ENCODE data around the gene MRPL28. TPM values are rescaled to one million over a fixed set of nuclear protein-coding genes. Genes with fewer than 3 reads are reported as not detected.
A peak's percentile ranks its signal among the peaks of the same experiment; 100 is the strongest.

Gene MRPL28
- polyA plus RNA-seq, 3 donors = 68.6 to 88.5 (median 88.1) TPM

- TF ChIP-seq CTCF (IDR thresholded peaks at IDR 0.05) = no peak
- Histone ChIP-seq H3K9ac (ENCODE audit: insufficient read depth, low read length, poor library complexity, severe bottlenecking) (no peak overlapping the region), H3K4me2 (replicated peaks; ENCODE audit: extremely low read depth, low read length, poor library complexity, severe bottlenecking) (no peak overlapping the region), H2AFZ (ENCODE audit: insufficient read depth, low read depth, low read length, poor library complexity, severe bottlenecking) (no peak overlapping the region), H3K27me3 (ENCODE audit: control insufficient read depth in 2 of 2, insufficient read depth in 2 of 2, low read length in 2 of 2) (no peaks in the 10 kb centered on the region), H3K79me2 (ENCODE audit: insufficient read depth, low read length) (peaks cover 8% of the 10 kb centered on the region), H3K9me3 (replicated peaks in 1 of 2; ENCODE audit: control insufficient read depth in 1 of 2, insufficient read depth in 1 of 2, low read length in 2 of 2) (no peaks in the 10 kb centered on the region), H3K4me3 (replicated peaks in 1 of 3; ENCODE audit: low read depth in 2 of 3, low read length in 3 of 3) (no peak overlapping the region), H3K27ac (ENCODE audit: low read depth in 1 of 2, low read length in 2 of 2) (no peak overlapping the region), H4K20me1 (ENCODE audit: insufficient read depth, low read length) (no peaks in the 10 kb centered on the region), H3K36me3 (replicated peaks in 1 of 2; ENCODE audit: control insufficient read depth in 1 of 2, insufficient read depth in 2 of 2, low read length in 2 of 2) (no peaks in the 10 kb centered on the region), H3K4me1 (ENCODE audit: control insufficient read depth in 1 of 2, insufficient read depth in 2 of 2, low read length in 2 of 2) (peaks cover 24 to 35% of the 10 kb centered on the region in 2 donors)
- peaks cover 0 to 6% of the 10 kb centered on the region in 2 donors for H3K36me3 Mint-ChIP-seq
- H3K4me1 Mint-ChIP-seq = peaks cover 27% of the 10 kb centered on the region
- peak overlapping the region in 1 of 7 donors; percentile 9 for H3K27ac Mint-ChIP-seq
- WGBS (ENCODE audit: insufficient coverage) = 90% methylated on average over 18 of the region's 19 CpGs
- intact Hi-C loops (cut with micrococcal nuclease) = no loop called here
- H3K27me3 Mint-ChIP-seq (ENCODE audit: low read depth in 3 of 3) = peaks cover 0 to 13% (median 11%) of the 10 kb centered on the region in 3 donors
- no peak for DNase-seq
- no peak overlapping the region for H3K4me3 Mint-ChIP-seq
- peaks cover 0 to 1% (median 0%) of the 10 kb centered on the region in 7 donors for H3K9me3 Mint-ChIP-seq
These were observed 16.4 kb upstream of the MRPL28 start for GRCh38 chr16:386641-387156.

- Mint-ChIP-seq H3K27me3 (ENCODE audit: low read depth in 3 of 3) (peaks cover 0 to 14% (median 11%) of the 10 kb centered on the region in 3 donors), H3K4me1 (peaks cover 39% of the 10 kb centered on the region), H3K4me3 (peak overlapping the region; percentile 91 to 92), H3K9me3 (no peaks in the 10 kb centered on the region), H3K36me3 (peaks cover 0 to 4% of the 10 kb centered on the region in 2 donors), H3K27ac (peak overlapping the region; percentile 77 to 92 (median 85))
- H3K9ac ChIP-seq (ENCODE audit: insufficient read depth, low read length, poor library complexity, severe bottlenecking) = peak overlapping the region; percentile 39
- H3K36me3 ChIP-seq (replicated peaks in 1 of 2; ENCODE audit: control insufficient read depth in 1 of 2, insufficient read depth in 2 of 2, low read length in 2 of 2) = peaks cover 0 to 2% of the 10 kb centered on the region in 2 donors
- peaks cover 35% of the 10 kb centered on the region for H3K79me2 ChIP-seq (ENCODE audit: insufficient read depth, low read length)
- H2AFZ ChIP-seq (ENCODE audit: insufficient read depth, low read depth, low read length, poor library complexity, severe bottlenecking) = peak overlapping the region; percentile 69
- no peaks in the 10 kb centered on the region for H3K27me3 ChIP-seq (ENCODE audit: control insufficient read depth in 2 of 2, insufficient read depth in 2 of 2, low read length in 2 of 2)
- H3K4me3 ChIP-seq (replicated peaks in 1 of 3; ENCODE audit: low read depth in 2 of 3, low read length in 3 of 3) = peak overlapping the region; percentile 50 to 92 (median 68)
- peak overlapping the region; percentile 53 to 63 for H3K27ac ChIP-seq (ENCODE audit: low read depth in 1 of 2, low read length in 2 of 2)
- H3K9me3 ChIP-seq (replicated peaks in 1 of 2; ENCODE audit: control insufficient read depth in 1 of 2, insufficient read depth in 1 of 2, low read length in 2 of 2) = no peaks in the 10 kb centered on the region
- WGBS (ENCODE audit: insufficient coverage) = 16% methylated on average over 31 of the region's 33 CpGs
- intact Hi-C loops (cut with micrococcal nuclease) = loop anchor here in 1 of 2 donors (2.0 kb wide), 1 partner anchor 31 kb away; the partner anchor contains the start of gene AXIN1
- peak overlapping the region; percentile 99 for H3K4me2 ChIP-seq (replicated peaks; ENCODE audit: extremely low read depth, low read length, poor library complexity, severe bottlenecking)
- TF ChIP-seq CTCF (IDR thresholded peaks at IDR 0.05) = no peak
- peaks cover 39 to 52% of the 10 kb centered on the region in 2 donors for H3K4me1 ChIP-seq (ENCODE audit: control insufficient read depth in 1 of 2, insufficient read depth in 2 of 2, low read length in 2 of 2)
- H4K20me1 ChIP-seq (ENCODE audit: insufficient read depth, low read length) = peaks cover 28% of the 10 kb centered on the region
- DNase-seq = peak; percentile 41 to 87 (median 73)
These were observed 13.2 kb upstream of the MRPL28 start for GRCh38 chr16:383326-384051.

Measured in CD14-positive monocyte (primary cell).